RKO (cell line): ENCODE results near the gene HDHD5.
A peak's percentile ranks its signal among the peaks of the same experiment; 100 is the strongest.

Experiments
- DNase-seq: peaks from one replicate; pipeline ENCODE4 v3.0.0-alpha.2; 2016; ENCODE audit warnings: low spot score

The HDHD5 gene

GRCh38 chr22:17120281-17120680 lies 38.8 kb downstream of the HDHD5 start:
- DNase-seq, result peak; percentile 9

GRCh38 chr22:17119481-17120202 lies 39.4 kb downstream of the HDHD5 start:
- DNase-seq, result no peak

GRCh38 chr22:17118342-17118741 lies 40.7 kb downstream of the HDHD5 start:
- no peak for DNase-seq

GRCh38 chr22:17117890-17118289 lies 41.2 kb downstream of the HDHD5 start:
- no peak for DNase-seq

GRCh38 chr22:17117400-17117799 lies 41.7 kb downstream of the HDHD5 start:
- no peak for DNase-seq

GRCh38 chr22:17116572-17117330 lies 42.3 kb downstream of the HDHD5 start:
- DNase-seq, result no peak

GRCh38 chr22:17115945-17116565 lies 43.0 kb downstream of the HDHD5 start:
- no peak for DNase-seq

- no peak for DNase-seq
These were observed 43.8 kb downstream of the HDHD5 start for GRCh38 chr22:17115236-17115635.

- no peak for DNase-seq
These were observed 44.2 kb downstream of the HDHD5 start for GRCh38 chr22:17114898-17115235.

- no peak for DNase-seq
These were observed 44.7 kb downstream of the HDHD5 start for GRCh38 chr22:17114173-17114897.

- DNase-seq, result no peak
These were observed 45.5 kb downstream of the HDHD5 start for GRCh38 chr22:17113600-17113999.

- DNase-seq, result no peak
These were observed 46.5 kb downstream of the HDHD5 start for GRCh38 chr22:17112491-17113042.

GRCh38 chr22:17110791-17111550 lies 48.1 kb downstream of the HDHD5 start:
- DNase-seq, result no peak

- DNase-seq, result no peak
These were observed 49.1 kb downstream of the HDHD5 start for GRCh38 chr22:17109976-17110375.

GRCh38 chr22:17109113-17109865 lies 49.8 kb downstream of the HDHD5 start:
- no peak for DNase-seq

- DNase-seq, result no peak
These were observed 50.6 kb downstream of the HDHD5 start for GRCh38 chr22:17108256-17109112.

GRCh38 chr22:17107547-17107810 lies 51.6 kb downstream of the HDHD5 start:
- DNase-seq, result no peak

GRCh38 chr22:17106785-17107546 lies 52.1 kb downstream of the HDHD5 start:
- no peak for DNase-seq

- DNase-seq, result no peak
These were observed 52.8 kb downstream of the HDHD5 start for GRCh38 chr22:17106161-17106784.
